Astrocyte of the spinal cord (primary cell): ENCODE results near the gene MAT2A.

Experiments
- DNase-seq: peaks from one replicate; pipeline ENCODE4 v3.0.0; 2011; ENCODE audit warnings: low read depth, low spot score
- H3K4me3 ChIP-seq: 2 replicates; pipeline ENCODE4 v1.5.1; 2011; ENCODE audit warnings: low read depth, mild to moderate bottlenecking, low read length, moderate library complexity
- in situ Hi-C: cut with HindIII; loops from 2 replicates; pipeline ENCODE4 v1.10.0; 2017; ENCODE audit warnings: low sequenced_read_pairs
- TF ChIP-seq, protein P1 (sequence below): IDR thresholded peaks from 2 replicates; pipeline ENCODE4 v1.5.1; 2012; ENCODE audit warnings: low read depth, mild to moderate bottlenecking, low read length, inconsistent platforms

Gene MAT2A

DNA sequence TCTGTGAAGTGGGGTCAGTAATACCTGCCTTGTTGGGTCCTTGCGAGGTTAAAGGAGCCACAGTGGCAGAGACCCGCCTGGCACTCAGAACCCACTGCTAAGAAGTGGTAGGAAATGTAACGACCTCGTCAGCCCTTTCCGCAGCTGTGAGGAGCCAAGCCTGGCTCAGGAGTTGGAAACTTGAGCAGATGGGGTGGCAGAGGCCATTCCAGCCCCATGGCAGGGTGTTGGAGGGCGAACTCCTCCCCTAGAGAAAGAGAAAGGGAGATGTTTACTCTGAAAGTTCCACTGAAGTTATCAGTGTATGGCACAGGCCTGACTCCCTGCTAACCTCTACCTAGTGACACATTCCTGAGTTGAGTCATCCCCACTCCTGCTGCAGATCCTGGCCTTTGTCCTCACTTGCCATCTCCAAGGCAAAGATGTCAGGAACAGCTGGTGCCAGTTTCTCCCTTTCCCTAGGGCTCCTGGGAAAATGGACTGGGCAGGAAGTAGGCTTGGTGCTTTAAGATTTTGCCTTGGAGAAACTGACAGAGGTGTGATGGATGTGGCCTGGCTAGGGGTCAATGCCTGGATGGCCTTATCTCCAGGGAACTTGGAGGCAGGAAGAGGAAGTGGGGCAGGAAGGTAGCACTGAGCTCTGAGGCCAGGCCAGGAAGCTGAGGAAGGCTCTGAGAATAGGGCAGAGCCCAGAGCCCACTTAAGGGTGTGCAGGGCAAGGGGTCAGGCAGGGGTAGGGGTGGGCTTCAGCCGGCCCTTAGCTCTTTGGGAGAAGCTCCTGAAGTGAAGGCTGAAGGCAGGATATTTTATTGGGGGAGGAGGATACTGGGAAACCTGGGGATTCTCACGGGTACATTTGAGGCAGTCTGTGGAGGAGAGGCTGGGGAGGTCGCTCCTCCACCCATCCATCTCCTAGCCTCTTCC, 46.2 kb downstream of the MAT2A start:
- H3K4me3 ChIP-seq = peak overlapping the region; percentile 51
- TF ChIP-seq, protein P1, sequence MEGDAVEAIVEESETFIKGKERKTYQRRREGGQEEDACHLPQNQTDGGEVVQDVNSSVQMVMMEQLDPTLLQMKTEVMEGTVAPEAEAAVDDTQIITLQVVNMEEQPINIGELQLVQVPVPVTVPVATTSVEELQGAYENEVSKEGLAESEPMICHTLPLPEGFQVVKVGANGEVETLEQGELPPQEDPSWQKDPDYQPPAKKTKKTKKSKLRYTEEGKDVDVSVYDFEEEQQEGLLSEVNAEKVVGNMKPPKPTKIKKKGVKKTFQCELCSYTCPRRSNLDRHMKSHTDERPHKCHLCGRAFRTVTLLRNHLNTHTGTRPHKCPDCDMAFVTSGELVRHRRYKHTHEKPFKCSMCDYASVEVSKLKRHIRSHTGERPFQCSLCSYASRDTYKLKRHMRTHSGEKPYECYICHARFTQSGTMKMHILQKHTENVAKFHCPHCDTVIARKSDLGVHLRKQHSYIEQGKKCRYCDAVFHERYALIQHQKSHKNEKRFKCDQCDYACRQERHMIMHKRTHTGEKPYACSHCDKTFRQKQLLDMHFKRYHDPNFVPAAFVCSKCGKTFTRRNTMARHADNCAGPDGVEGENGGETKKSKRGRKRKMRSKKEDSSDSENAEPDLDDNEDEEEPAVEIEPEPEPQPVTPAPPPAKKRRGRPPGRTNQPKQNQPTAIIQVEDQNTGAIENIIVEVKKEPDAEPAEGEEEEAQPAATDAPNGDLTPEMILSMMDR = no peak
- in situ Hi-C loops = no loop called here
- DNase-seq = peak; percentile 27

DNA sequence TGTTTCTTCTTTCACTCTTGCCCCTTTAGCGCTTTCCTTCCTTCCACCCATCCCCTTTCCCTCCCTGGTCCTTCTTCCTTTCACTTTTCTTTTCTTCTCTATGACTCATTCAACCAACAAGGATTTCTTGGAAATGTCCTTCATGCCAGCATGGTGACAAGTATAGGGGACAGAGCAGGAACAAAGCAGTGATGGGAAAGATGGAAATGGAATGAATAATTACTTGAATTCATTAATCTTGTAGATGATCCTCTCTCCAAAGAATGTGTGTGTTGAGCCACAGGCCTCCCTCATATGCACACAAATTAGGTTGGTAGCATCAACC, 46.8 kb downstream of the MAT2A start:
- TF ChIP-seq, protein P1 = no peak
- peak; percentile 58 for DNase-seq
- in situ Hi-C loops = no loop called here
- H3K4me3 ChIP-seq = no peak overlapping the region

DNA sequence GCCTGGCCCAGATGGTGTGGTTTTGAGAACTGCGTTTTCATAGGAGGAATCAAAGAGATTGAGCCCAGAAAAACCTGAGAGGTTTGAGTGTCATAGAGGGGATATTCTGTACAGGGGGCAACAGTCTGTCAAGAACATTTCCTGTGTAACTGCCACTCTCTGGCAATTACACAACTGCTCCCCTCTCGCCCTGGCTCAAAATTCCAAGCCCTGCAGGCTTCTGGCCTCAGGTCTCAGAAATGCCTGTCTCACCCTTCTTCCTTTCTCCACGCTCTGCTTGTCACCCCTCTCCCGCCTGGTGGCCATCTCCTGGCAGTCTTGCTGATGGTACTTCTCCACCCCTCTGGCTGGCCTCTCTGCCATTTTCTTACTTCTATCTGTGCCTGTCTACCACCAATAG, 49.3 kb downstream of the MAT2A start:
- TF ChIP-seq, protein P1 = no peak

DNA sequence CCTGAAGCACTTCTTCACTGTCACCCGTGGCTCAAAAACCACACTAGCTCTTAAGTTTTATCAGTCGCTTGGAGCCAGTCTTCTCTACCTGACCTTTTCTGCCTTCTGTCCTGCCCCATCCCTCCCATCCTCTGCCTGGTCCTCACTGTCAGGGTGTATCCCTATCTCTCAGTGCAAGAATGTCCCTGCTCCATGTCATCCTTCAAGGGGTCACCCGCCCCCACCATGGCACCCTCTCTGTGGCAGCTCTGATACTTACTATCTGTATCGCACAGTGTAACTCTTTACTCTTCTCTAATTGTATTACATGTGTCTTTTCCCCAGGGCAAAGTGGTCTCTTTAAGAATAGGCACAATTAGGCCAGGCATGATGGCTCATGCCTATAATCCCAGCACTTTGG, 49.7 kb downstream of the MAT2A start:
- TF ChIP-seq, protein P1 = no peak
- in situ Hi-C loops = no loop called here
- no peak overlapping the region for H3K4me3 ChIP-seq
- no peak for DNase-seq

More for the DNA sequence above, 49.3 kb downstream of the MAT2A start:
- no peak overlapping the region for H3K4me3 ChIP-seq
- in situ Hi-C loops = no loop called here
- no peak for DNase-seq

DNA sequence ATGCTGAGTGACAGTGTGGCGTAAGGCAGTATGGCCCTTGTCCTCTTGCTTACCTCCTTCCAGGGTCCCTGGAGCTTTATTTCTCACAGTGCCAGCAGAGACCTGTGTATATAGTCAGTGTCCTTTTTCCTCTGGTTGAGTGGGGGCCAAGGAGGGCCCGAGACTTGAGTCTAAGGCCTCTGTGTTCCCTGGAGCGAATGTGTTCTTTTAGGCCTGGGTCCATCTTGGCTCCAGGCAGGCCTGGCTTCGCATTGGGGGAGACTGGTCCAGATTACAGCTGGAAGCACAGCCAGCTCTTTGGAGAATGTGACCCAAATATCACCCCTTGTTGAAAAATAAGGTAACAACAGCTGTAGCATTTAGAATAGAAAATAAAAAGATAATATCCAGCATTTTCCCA, 50.2 kb downstream of the MAT2A start:
- TF ChIP-seq, protein P1 = no peak
- in situ Hi-C loops = no loop called here
- no peak overlapping the region for H3K4me3 ChIP-seq
- DNase-seq = no peak

DNA sequence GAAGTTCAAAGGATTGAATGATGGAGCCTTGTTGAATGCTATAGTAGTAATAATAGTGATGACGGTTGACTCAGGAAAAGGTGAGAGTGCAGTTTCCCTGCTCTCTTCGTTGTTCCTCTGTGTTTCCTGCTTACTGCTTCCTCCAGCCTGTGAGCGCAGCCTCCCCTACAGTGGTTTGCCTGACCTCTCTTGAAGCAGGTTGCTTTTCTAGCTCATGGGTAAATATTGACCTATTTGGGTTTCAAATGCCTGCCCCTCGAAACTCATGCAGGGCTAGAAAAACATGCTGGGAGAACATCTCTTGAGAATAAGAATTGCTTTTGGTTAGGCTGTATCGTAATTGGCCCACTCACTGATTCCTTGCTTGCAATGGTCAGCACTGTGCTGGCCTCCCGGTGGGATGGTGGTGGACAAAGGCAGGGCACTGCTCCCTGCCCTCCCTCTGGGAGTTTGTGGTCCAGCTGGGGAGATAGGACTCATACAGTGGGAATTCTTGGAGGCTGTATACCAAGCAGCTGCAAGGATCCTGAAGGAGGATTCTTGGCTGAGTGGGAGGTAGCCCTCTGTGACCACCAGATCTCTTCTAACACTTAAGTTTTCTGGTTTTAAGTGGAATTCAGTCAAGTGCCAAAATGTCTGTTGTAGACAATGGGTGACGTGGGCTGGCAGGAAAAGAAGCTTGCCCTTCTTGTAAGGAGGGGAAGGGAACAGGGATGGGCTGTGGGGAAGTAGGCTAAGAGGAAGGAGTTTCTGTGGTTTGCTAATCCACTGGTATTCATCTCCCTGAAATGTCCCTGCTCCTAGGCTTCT, 51.2 kb downstream of the MAT2A start:
- in situ Hi-C loops = no loop called here
- DNase-seq = peak; percentile 98
- H3K4me3 ChIP-seq = no peak overlapping the region
- TF ChIP-seq, protein P1 = no peak
